Sigmoid colon (tissue), 7 donors: Measurements from ENCODE around the gene CCDC18. TPM values are rescaled to one million over a fixed set of nuclear protein-coding genes. Genes with fewer than 3 reads are reported as not detected.

ENCODE experiments used
- DNase-seq: peaks from one replicate; pipeline ENCODE4 v3.0.0-alpha.2; 2019
- H3K27ac ChIP-seq, 4 donors: fragments of 200-600 bp; sonication (generic); one replicate each; pipeline ENCODE4 v1.5.1; 2016 to 2019; ENCODE audit warnings: mild to moderate bottlenecking in 1 of 4
- H3K27me3 ChIP-seq, 3 donors: fragments of 200-600 bp; sonication (generic); one replicate each; pipeline ENCODE4 v1.5.1; 2019; ENCODE audit warnings: mild to moderate bottlenecking in 1 of 3
- H3K36me3 ChIP-seq, 4 donors: fragments of 200-600 bp; sonication (generic); one replicate each; pipeline ENCODE4 v1.5.1; 2016 to 2019
- H3K4me1 ChIP-seq, 4 donors: fragments of 200-600 bp; sonication (generic); one replicate each; pipeline ENCODE4 v1.5.1; 2017 to 2019
- H3K4me3 ChIP-seq, 4 donors: fragments of 200-600 bp; sonication (generic); one replicate each; pipeline ENCODE4 v1.5.1; 2017 to 2019; ENCODE audit warnings: mild to moderate bottlenecking in 2 of 4, moderate library complexity in 1 of 4
- H3K9me3 ChIP-seq, 4 donors: fragments of 200-600 bp in 3 of 4; sonication (generic) in 3 of 4; one replicate each; pipeline versions ENCODE4 v1.5.1 to v1.6.1; 2013 to 2019
- CTCF ChIP-seq, 4 experiments: fragments of 450-650 bp in 3 of 4; fragments of 200-600 bp in 1 of 4; IDR thresholded peaks; one replicate each; pipeline ENCODE4 v1.5.1; 2016 to 2019; ENCODE audit warnings: antibody characterized with exemption in 4 of 4, mild to moderate bottlenecking in 3 of 4, moderate library complexity in 2 of 4
- EP300 ChIP-seq, 4 donors: sonication (generic); formaldehyde crosslinking; IDR thresholded peaks; one replicate each; pipeline ENCODE4 v1.6.1; 2017; ENCODE audit warnings: antibody characterized with exemption in 4 of 4
- POLR2A ChIP-seq, 2 donors: fragments of 450-650 bp; IDR thresholded peaks; one replicate each; pipeline ENCODE4 v1.6.1; 2016; ENCODE audit warnings: antibody characterized with exemption in 2 of 2, mild to moderate bottlenecking in 2 of 2, moderate library complexity in 2 of 2
- POLR2AphosphoS5 ChIP-seq, 4 donors: sonication (generic); formaldehyde crosslinking; IDR thresholded peaks; one replicate each; pipeline ENCODE4 v1.6.1; 2017; ENCODE audit warnings: antibody characterized with exemption in 4 of 4
- WGBS, 2 donors: extraction: QIAGEN DNeasy Blood & Tissue Kit; methylation state at CpG; one replicate each; pipeline ENCODE4 v1.1.7; 2013; 5-methylcytosine and 5-hydroxymethylcytosine counted together
- intact Hi-C: fragments of 100-400 bp; cut with DNase I; formaldehyde crosslinking; loops from one replicate; pipeline ENCODE4 v1.15.1; 2023
- polyA plus RNA-seq, 3 donors: library from polyadenylated mRNA; stranded (reverse); fragments of 200-250 nt; gene quantifications; one replicate each; pipeline ENCODE4 v1.2.3, GENCODE V29; 2013
- total RNA-seq, 4 donors: library from RNA; depleted of rRNA; stranded (reverse); fragments of >200 nt; gene quantifications; one replicate each; pipeline ENCODE4 v1.1.0, GENCODE V29; 2016
- donor health status: healthy with polysubstance abuse.
- donor health status: Bipolar disorder and iron deficiency.
- donor health status: healthy.

Gene CCDC18
- total and polyA plus RNA-seq, 7 donors = 0.60 to 6.9 (median 2.5) TPM

GRCh38 chr1:93150729-93151128 is 29.8 kb upstream of the CCDC18 start:
- peaks cover 0 to 51% (median 2%) of the 10 kb centered on the region in 4 donors for H3K36me3 ChIP-seq

GRCh38 chr1:93151474-93151873 is 29.1 kb upstream of the CCDC18 start:
- Histone ChIP-seq H3K27me3 (no peaks in the 10 kb centered on the region), H3K4me1 (peaks cover 0 to 11% (median 2%) of the 10 kb centered on the region in 4 donors), H3K27ac (no peak overlapping the region), H3K9me3 (no peaks in the 10 kb centered on the region), H3K36me3 (peaks cover 0 to 57% (median 2%) of the 10 kb centered on the region in 4 donors), H3K4me3 (no peak overlapping the region)
- TF ChIP-seq POLR2A (IDR thresholded peaks at IDR 0.05) = no peak
- TF ChIP-seq CTCF (IDR thresholded peaks at IDR 0.05) = no peak
- no peak for TF ChIP-seq POLR2AphosphoS5 (IDR thresholded peaks at IDR 0.05)
- TF ChIP-seq EP300 (IDR thresholded peaks at IDR 0.05) = no peak
- intact Hi-C loops = no loop called here
- DNase-seq = no peak

More at GRCh38 chr1:93150729-93151128, 29.8 kb upstream of the CCDC18 start:
- intact Hi-C loops = no loop called here
- WGBS, 2 donors = 5 to 37% methylated on average over 1 of the region's 1 CpG
- Histone ChIP-seq H3K4me3 (no peak overlapping the region), H3K9me3 (no peaks in the 10 kb centered on the region), H3K4me1 (peaks cover 0 to 9% (median 2%) of the 10 kb centered on the region in 4 donors), H3K27ac (no peak overlapping the region), H3K27me3 (no peaks in the 10 kb centered on the region)
- TF ChIP-seq POLR2AphosphoS5 (IDR thresholded peaks at IDR 0.05) = no peak
- no peak for TF ChIP-seq POLR2A (IDR thresholded peaks at IDR 0.05)
- no peak for TF ChIP-seq CTCF (IDR thresholded peaks at IDR 0.05)
- TF ChIP-seq EP300 (IDR thresholded peaks at IDR 0.05) = no peak
- DNase-seq = no peak

- WGBS, 2 donors = 85 to 94% methylated on average over 2 of the region's 2 CpGs
- Histone ChIP-seq H3K4me3 (no peak overlapping the region), H3K9me3 (no peaks in the 10 kb centered on the region), H3K27me3 (no peaks in the 10 kb centered on the region), H3K36me3 (peaks cover 0 to 67% (median 5%) of the 10 kb centered on the region in 4 donors), H3K4me1 (peaks cover 0 to 11% (median 2%) of the 10 kb centered on the region in 4 donors), H3K27ac (no peak overlapping the region)
- no peak for TF ChIP-seq EP300 (IDR thresholded peaks at IDR 0.05)
- no peak for TF ChIP-seq POLR2A (IDR thresholded peaks at IDR 0.05)
- TF ChIP-seq POLR2AphosphoS5 (IDR thresholded peaks at IDR 0.05) = no peak
- TF ChIP-seq CTCF (IDR thresholded peaks at IDR 0.05) = no peak
- no peak for DNase-seq
- intact Hi-C loops = no loop called here
Measured at GRCh38 chr1:93152835-93153234, 27.7 kb upstream of the CCDC18 start.

GRCh38 chr1:93154898-93155297 is 25.6 kb upstream of the CCDC18 start:
- peaks cover 0 to 71% (median 5%) of the 10 kb centered on the region in 4 donors for H3K36me3 ChIP-seq
- no peak overlapping the region for H3K4me3 ChIP-seq
- intact Hi-C loops = no loop called here
- TF ChIP-seq CTCF (IDR thresholded peaks at IDR 0.05) (no peak), POLR2AphosphoS5 (IDR thresholded peaks at IDR 0.05) (no peak), POLR2A (IDR thresholded peaks at IDR 0.05) (no peak), EP300 (IDR thresholded peaks at IDR 0.05) (no peak)
- no peak for DNase-seq
- H3K27me3 ChIP-seq = no peaks in the 10 kb centered on the region
- H3K9me3 ChIP-seq = no peaks in the 10 kb centered on the region
- H3K27ac ChIP-seq = no peak overlapping the region
- H3K4me1 ChIP-seq = peaks cover 0 to 11% (median 2%) of the 10 kb centered on the region in 4 donors

- intact Hi-C loops = no loop called here
Measured at GRCh38 chr1:93155335-93155734, 25.2 kb upstream of the CCDC18 start.

More at GRCh38 chr1:93155335-93155734, 25.2 kb upstream of the CCDC18 start:
- H3K36me3 ChIP-seq = peaks cover 0 to 70% (median 5%) of the 10 kb centered on the region in 4 donors
- no peak for TF ChIP-seq POLR2AphosphoS5 (IDR thresholded peaks at IDR 0.05)
- peaks cover 0 to 11% (median 2%) of the 10 kb centered on the region in 4 donors for H3K4me1 ChIP-seq
- 67 to 84% methylated on average over 3 of the region's 3 CpGs for WGBS, 2 donors
- no peaks in the 10 kb centered on the region for H3K9me3 ChIP-seq
- H3K4me3 ChIP-seq = no peak overlapping the region
- no peak overlapping the region for H3K27ac ChIP-seq
- no peak for DNase-seq
- H3K27me3 ChIP-seq = no peaks in the 10 kb centered on the region
